Hepatocyte (in vitro differentiated cells): ENCODE results near the gene ZNF330.

ENCODE experiments used
- EZH2phosphoT487 ChIP-seq: fragments of 200-600 bp; sonication (generic); IDR thresholded peaks from one replicate; pipeline ENCODE4 v1.6.1; 2018; ENCODE audit warnings: antibody characterized with exemption, mild to moderate bottlenecking, low read depth, moderate library complexity; ENCODE audit not compliant: unreplicated experiment, severe bottlenecking
- TF ChIP-seq, protein P1 (sequence below): fragments of 200-600 bp; sonication (generic); IDR thresholded peaks from 2 replicates; pipeline ENCODE4 v1.5.1; 2016; ENCODE audit warnings: antibody characterized with exemption, mild to moderate bottlenecking; ENCODE audit not compliant: poor library complexity

GRCh38 chr4:141213550-141213991 lies 7.1 kb upstream of the ZNF330 start:
- TF ChIP-seq EZH2phosphoT487, result no peak
- TF ChIP-seq, protein P1, sequence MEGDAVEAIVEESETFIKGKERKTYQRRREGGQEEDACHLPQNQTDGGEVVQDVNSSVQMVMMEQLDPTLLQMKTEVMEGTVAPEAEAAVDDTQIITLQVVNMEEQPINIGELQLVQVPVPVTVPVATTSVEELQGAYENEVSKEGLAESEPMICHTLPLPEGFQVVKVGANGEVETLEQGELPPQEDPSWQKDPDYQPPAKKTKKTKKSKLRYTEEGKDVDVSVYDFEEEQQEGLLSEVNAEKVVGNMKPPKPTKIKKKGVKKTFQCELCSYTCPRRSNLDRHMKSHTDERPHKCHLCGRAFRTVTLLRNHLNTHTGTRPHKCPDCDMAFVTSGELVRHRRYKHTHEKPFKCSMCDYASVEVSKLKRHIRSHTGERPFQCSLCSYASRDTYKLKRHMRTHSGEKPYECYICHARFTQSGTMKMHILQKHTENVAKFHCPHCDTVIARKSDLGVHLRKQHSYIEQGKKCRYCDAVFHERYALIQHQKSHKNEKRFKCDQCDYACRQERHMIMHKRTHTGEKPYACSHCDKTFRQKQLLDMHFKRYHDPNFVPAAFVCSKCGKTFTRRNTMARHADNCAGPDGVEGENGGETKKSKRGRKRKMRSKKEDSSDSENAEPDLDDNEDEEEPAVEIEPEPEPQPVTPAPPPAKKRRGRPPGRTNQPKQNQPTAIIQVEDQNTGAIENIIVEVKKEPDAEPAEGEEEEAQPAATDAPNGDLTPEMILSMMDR, result no peak
